ENCODE data around the gene TCEA2.

The TCEA2 gene

GRCh38 chr20:64067733-64068307, 4.8 kb downstream of the TCEA2 start:
- DNase-seq, result no peak

GRCh38 chr20:64068386-64069208, 5.6 kb downstream of the TCEA2 start:
- DNase-seq, result no peak

- DNase-seq, result no peak
These were observed 6.2 kb downstream of the TCEA2 start for GRCh38 chr20:64069209-64069613.

- DNase-seq, result no peak
These were observed 6.7 kb downstream of the TCEA2 start for GRCh38 chr20:64069614-64070243.

GRCh38 chr20:64070244-64070993, 7.4 kb downstream of the TCEA2 start:
- DNase-seq, result no peak

- no peak for DNase-seq
These were observed 8.6 kb downstream of the TCEA2 start for GRCh38 chr20:64071341-64072332.

GRCh38 chr20:64072498-64073063, 9.6 kb downstream of the TCEA2 start:
- DNase-seq, result no peak

GRCh38 chr20:64073476-64074183, 10.6 kb downstream of the TCEA2 start:
- no peak for DNase-seq

GRCh38 chr20:64074184-64074789, 11.3 kb downstream of the TCEA2 start:
- DNase-seq, result no peak

- DNase-seq, result no peak
These were observed 12.0 kb downstream of the TCEA2 start for GRCh38 chr20:64074963-64075362.

- no peak for DNase-seq
These were observed 12.6 kb downstream of the TCEA2 start for GRCh38 chr20:64075556-64075955.

GRCh38 chr20:64076061-64076997, 13.3 kb downstream of the TCEA2 start:
- DNase-seq, result no peak

GRCh38 chr20:64077094-64077493, 14.1 kb downstream of the TCEA2 start:
- DNase-seq, result no peak

- DNase-seq, result no peak
These were observed 14.5 kb downstream of the TCEA2 start for GRCh38 chr20:64077541-64077875.

GRCh38 chr20:64077876-64078551, 15.0 kb downstream of the TCEA2 start:
- no peak for DNase-seq

- DNase-seq, result no peak
These were observed 15.9 kb downstream of the TCEA2 start for GRCh38 chr20:64078934-64079272.

GRCh38 chr20:64079273-64080012, 16.4 kb downstream of the TCEA2 start, which contains the start of gene RGS19:
RGS19 (minus strand) TSS chr20:64079518; CDS start chr20:64076886, 2,632 bp downstream.
- peak; percentile 89 for DNase-seq

Data from right hindlimb (tissue), 1 donor.